HG03097 (cell line): Measurements from ENCODE around the gene HDAC5.
"Not testable (repeated sequence)": the region's sequence is repeated elsewhere in the genome, so short reads cannot be mapped to it uniquely, and the experiment has no call there.

Source experiments
- ATAC-seq: cut with Tn5 transposase; IDR thresholded peaks from one replicate; pipeline ENCODE4 v1.9.1; 2021; ENCODE audit not compliant: unreplicated experiment, low FRiP score

The HDAC5 gene

DNA sequence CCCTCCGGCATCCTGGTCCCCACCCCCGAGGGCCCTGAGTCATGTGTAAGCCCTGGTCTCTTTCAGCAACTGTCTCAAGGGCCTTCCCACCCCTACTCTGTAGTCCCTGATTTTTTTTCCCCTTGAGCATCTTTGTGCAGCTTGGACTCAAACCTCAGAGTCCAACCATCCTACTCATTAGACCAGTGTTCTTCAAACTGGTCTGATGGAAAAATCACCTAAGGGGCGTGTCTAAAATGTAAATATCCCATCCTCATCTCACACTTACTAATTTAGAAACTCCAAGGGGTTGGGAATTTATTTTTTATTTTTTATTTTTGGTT lies 52.3 kb downstream of the HDAC5 start:
- no peak for ATAC-seq

DNA sequence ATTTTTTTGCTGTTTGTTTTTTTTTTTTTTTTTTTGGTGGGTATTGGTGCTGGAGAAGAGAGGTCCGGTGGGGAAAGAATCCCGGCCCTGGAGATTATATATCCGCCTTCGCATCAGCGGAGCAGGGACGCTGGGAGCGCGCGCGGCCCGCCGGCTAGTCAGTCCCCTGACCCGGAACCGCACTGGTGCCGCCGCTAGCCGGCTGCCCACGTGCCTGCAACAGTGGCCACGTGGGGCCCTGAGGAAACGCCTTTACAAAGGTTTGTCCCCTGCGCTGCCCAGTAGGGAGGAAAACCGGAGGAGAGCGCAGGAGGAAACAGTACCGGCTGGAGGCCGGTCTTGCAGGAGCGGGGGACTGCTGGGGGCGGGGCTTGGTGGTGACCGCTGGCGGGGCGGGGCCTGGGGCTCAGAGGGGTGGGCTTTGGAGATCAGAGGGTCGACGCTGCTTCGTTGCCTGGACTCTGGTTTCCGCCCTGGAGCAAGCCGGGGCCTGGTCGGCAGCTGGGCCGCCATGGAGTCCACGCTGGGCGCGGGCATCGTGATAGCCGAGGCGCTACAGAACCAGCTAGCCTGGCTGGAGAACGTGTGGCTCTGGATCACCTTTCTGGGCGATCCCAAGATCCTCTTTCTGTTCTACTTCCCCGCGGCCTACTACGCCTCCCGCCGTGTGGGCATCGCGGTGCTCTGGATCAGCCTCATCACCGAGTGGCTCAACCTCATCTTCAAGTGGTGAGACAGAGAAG lies 52.8 kb downstream of the HDAC5 start, which contains the start of gene G6PC3:
Gene G6PC3, plus strand, starts transcription at position 281 of the 743 bp plus-strand sequence. Its CDS starts 231 bp downstream, at position 512.
- peak; percentile 66 for ATAC-seq

DNA sequence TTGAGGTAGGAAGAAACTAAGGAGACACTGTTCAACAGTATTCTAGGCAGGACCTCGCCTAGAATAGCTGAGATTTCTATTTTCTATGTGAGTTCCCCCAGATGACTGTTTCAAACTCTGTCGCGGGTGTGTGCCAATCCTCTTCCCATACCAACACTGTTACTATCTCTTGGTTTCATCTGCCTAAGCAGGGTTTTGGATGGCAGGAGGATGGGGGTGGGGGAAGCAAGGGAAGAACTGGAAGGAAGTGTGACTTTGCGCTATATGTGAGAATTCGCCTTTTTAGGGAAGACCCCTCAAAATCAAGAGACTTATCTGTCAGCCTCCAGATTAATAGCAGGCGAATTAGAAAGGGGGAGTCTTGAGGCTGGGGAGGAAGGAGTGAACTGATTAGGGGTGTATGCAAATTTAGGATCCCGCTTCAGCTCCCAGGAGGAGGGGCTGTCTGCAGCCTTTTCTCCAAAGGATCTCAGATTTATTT lies 53.4 kb downstream of the HDAC5 start:
- ATAC-seq: no peak

DNA sequence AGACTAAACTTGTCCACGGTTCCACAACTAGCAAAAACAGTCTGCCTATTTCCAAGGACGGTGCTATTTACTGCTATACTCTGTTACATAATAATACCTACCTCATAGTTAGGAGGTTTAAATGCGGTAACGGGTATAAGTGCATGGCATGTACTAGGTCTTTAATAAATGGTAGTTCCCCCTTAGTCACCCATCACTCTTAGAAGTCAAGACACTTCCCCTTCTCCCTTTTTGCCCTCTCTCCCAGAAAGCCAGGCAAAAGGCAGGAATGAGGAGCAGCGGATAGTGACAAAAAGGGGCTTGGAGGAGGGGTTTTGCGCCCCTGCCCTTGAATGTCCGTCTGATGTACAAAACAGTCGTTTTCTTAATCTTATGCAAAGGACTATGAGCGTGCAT lies 55.9 kb downstream of the HDAC5 start:
- ATAC-seq: no peak

DNA sequence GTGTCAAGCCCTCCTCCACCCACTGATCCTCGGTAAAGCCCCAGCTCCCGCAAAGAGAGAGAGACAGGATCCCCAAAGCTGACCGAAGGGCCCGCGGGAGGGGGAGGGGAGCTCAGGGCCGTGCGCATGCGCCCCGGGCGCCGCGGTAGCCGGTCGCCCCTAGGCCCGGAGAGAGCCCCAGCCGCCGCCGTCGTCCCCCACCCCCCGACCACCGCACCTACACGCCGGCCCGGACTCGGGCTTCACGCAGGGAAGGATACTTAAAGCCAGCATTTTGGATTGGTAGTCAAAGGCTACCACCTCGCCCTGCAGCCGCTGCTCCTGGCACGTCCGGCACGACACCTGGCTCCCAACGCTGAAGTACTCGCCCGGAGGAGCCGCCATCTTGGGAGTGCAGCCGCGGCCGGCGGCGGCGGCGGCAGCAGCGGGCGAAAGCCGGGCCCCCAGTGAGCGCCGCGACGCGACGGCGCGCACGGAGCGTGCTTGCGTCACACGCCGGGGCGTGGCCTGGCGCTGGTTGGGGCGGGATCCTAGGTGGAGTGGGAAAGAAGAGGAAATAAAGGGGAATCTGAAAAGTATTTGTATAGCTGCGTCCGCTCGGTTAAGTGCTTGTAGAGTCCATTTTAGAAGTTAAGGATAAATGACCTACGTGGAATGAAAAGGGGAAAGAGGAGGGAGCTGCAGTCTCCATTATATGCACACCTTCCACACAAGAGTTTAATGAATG lies 57.1 kb downstream of the HDAC5 start, which contains the start of gene LSM12:
Gene LSM12, minus strand, starts transcription at position 468 of the 727 bp plus-strand sequence. Its CDS starts 84 bp downstream, at position 384.
- ATAC-seq: peak; percentile 67

DNA sequence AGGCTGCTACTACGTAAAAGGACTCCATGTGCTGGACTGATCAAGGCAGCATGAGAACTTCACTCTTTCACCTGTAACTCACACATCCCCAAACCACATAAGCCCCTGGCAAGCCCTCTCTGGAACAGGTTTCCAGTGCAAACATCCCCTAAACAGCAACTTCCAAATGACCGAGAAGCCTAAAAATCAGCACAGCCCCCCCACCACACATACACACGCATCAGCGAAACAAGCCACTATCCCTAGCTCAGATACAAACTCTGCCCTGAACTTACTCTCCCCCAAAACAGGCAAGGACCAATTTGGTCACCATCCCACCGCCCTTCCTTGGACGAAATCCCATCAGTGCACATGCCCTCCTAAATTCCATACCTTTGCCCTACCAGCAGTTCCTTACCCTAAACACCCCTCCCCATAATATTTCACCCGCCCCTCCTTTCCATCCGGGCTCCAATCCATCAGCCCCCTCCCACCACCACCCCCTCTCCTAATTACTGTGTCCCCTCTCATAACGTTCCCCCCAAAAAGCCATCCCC lies 57.7 kb downstream of the HDAC5 start:
- ATAC-seq: no peak

DNA sequence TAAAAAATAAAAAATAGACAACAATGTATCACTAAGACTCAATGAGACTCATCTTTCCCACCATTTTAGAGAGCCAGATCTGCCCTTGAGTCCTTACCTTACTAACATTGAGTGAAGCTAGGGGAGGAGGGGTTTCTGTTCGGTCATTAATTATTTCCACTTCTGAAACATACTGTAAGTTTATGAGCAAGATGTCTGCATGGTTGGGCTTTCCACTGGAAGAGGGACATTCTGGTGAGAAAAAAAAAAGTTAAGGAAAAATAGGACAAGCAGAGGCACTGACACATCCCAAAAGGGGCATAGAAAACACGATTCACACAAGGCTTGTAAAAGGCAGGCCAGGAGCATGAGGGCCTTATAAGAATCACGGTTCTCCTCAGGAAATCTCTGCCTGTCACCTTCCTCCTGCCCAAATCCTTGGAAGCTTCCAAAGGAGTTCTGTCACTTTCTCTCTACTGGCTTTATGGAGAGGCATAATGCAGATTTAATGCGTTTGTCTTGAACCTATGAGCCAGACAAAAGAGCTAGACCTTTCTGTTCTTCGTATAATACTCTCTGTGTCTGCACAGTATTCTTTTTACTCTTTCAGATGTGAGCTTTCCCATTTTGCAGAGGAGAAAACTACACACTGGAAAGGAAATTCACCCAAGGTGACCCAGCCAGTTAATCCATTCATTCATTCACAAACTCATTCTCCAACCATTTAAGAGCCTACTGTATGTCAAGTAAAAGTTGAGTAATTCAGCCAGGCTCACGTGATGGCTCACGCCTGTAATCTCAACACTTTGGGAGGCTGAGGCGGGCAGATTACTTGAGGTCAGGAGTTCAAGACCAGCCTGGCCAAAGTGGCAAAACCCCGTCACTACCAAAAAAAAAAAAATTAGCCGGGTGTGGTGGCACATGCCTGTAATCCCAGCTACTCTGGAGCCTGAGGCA lies 59.5 kb downstream of the HDAC5 start:
- no peak for ATAC-seq

DNA sequence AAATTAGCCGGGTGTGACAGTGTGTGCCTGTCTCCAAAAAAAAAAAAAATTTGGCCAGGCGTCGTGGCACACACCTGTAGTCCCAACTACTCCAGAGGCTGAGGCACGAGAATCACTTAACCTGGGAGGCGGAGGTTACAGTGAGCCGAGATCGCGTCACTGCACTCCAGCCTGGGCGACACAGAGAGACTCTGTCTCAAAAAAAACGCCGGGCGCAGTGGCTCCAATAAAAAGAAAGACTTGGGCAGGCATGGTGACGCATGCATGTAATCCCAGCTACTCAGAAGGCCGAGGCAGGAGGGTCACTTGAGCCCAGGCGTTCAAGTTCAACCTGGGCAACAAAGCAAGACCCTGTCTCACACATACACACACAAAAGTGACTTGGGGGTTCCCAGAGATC lies 60.6 kb downstream of the HDAC5 start:
- no peak for ATAC-seq

DNA sequence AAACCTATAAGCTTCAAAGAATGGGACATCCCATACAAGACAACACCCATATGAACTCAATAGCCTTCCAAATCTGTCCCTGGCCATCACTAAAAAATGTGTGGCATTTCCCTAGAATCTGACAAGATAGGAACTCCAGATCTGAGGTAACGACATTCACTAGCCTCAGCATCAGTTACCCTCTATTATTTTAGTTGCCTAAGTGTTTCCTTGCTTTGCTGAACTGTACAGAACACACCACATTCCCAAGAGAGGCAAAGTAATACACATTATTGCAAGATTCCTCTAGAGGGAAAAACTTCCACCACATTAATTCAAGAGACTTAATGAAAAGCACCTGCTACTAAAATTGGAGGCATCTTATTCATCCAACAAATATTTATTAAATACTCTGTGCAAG lies 62.0 kb downstream of the HDAC5 start:
- ATAC-seq: no peak

DNA sequence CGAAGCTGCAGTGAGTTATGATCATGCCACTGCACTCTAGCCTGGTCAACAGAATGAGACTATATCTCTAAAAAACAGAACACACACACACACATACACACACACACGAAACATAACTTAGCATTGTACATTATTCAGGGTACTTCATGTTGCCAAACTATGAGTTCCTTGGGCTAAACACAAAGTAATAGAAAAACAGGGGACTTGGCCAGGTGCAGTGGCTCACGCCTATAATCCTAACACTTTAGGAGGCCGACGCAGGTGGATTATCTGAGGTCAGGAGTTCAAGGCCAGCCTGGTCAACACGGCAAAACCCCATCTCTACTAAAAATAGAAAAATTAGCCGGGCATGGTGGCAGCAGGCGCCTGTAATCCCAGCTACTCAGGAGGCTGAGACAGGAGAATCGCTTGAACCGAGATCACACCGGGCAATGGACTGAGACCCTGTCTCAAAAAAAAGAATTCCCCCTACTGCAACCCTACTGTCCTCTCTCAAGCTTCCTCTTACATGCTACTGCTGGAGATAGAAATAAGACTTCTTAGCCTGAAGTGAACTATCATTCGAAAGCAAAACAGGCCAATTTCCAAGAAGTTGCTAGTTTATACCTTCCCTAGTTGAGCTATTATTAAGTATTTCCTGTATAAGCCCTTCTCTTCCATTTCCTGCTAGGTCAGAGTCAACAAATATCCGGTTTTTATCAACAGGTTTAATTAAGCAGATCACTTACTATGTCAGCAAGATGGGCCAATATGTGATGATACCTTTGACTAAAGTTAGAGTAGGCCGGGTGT lies 64.1 kb downstream of the HDAC5 start:
- ATAC-seq: no peak

DNA sequence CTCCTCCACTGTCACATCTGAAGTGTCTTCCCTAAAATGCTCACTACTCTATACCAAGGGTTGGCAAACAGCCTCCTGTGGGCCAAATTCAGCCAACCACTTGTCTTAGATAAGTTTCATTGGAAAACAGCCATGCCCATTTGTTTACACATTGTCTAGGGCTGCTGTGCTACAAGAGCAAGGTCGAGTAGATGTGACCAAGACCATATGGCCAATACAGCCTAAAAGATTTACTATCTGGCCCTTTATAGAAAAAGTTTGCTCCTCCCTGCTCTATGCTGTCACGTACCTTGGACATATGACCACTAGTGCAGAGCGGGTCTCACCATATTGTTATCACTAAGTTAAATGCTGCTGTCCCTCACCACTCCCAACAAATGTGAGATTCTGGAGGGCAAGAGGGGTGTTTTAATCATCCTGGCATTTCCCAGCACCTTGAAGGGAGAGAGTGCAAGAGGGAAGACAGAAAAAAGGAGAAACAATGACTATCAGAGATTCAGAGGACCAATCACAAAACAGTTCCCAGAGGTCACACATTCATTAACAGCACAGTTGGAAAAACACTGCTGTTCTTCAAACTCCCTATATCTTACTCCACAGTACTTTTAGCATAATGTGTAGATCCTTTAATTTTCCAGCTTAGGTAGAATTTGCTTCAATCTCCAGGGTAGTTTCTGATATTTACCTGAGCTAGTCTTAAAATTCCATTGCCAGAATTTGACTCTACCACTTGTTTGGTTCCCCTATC lies 70.1 kb downstream of the HDAC5 start:
- no peak for ATAC-seq

DNA sequence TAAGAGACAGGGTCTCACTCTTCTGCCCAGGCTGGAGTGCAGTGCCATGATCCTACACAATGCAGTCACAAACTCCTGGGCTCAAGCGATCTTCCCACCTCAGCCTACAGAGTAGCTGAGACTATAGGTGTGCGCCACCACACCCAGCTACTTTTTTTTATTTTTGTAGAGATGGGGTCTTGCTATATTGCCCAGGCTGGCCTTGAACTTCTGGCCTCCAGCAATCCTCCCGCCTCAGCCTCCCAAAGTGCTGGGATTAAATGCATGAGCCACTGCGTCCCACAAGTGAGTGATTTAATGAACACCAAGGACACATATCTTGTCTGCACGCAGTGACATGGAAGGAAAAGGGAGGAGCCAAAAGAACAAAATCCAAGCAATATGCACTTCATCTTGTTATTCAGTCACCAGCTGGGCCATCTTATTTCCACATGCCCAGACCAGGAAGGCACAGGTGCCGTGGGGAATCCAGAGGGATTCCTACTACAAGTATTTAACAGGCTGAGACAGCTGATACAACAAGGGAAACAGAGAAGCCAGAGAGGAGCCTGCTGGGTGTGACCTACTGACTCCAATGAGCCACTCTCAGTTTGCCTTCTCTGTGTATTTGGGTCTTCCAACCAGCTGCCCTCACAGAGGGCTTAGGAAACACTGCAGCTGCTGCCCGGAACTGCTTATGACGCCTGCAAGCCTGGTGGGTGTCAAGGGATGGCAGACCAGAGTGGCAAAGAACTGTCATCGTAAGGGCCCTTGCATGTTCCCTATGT lies 74.0 kb downstream of the HDAC5 start:
- no peak for ATAC-seq

DNA sequence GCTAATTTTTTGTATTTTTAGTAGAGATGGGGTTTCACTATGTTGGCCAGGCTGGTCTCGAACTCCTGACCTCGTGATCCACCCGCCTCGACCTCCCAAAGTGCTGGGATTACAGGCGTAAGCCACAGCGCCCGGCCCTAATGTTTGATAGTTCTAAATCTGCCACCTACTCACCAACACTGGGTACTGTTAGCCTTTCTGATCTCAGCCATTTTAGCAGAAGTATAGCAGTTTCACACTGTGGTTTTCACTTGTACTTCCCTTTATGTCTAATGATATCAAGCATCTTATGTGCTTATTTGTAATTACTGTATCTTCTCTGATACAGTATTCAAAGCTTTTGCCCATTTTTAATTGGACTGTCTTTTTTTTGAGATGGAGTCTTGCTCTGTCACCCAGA lies 76.5 kb downstream of the HDAC5 start:
- not testable (repeated sequence) for ATAC-seq

DNA sequence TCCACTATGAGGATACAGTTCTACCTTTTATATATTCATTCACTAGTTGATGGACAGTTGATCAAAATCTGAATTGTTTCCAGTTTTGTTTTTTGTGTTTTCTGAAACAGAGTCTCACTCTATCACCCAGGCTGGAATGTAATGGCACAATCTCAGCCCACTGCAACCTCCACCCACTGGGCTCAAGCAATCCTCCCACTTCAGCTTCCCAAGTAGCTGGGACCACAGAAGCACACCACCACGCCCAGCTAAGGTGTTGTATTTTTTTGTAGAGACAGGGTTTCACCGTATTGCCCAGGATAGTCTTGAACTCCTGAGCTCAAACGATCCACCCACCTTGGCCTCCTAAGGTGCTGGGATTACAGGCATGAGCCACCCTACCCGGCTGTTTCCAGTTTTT lies 78.0 kb downstream of the HDAC5 start:
- ATAC-seq: no peak

DNA sequence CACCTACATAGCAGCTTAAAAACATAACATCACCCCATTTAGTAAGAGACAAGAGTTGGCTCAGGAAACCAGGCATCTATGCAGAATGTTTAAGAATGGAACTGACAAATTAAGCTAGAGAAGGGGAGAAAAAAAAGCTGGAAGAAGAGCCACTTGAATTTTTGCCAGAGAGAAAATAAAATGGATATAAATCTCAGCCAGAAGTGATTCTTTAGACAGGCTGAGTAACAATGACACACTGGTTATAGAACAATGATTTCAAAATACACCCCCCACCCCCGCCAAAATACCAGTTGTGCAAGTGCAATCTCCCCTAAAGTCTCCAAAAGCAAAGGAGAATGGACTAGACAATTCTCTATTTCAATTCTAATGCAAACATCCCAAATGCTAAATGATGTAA lies 79.4 kb downstream of the HDAC5 start:
- ATAC-seq: no peak

DNA sequence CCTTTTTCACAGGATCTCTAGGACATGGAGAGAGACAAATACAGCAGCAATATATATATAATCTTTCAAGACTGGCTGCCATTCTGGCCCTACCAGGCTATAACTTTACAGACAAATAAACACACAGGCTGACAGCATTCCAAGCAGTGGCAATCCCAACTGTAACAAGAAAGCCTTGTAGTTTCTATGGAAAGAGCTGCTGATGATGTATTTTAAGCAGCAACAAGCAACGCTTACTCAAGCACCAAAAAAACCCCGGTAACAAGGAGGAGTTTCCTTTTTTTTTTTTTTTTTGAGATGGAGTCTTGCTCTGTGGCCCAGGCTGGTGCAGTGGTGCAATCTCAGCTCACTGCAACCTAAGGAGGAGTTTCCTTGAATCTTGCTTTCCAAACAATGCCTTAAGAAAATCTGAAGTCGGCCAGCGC lies 80.2 kb downstream of the HDAC5 start:
- ATAC-seq: no peak

DNA sequence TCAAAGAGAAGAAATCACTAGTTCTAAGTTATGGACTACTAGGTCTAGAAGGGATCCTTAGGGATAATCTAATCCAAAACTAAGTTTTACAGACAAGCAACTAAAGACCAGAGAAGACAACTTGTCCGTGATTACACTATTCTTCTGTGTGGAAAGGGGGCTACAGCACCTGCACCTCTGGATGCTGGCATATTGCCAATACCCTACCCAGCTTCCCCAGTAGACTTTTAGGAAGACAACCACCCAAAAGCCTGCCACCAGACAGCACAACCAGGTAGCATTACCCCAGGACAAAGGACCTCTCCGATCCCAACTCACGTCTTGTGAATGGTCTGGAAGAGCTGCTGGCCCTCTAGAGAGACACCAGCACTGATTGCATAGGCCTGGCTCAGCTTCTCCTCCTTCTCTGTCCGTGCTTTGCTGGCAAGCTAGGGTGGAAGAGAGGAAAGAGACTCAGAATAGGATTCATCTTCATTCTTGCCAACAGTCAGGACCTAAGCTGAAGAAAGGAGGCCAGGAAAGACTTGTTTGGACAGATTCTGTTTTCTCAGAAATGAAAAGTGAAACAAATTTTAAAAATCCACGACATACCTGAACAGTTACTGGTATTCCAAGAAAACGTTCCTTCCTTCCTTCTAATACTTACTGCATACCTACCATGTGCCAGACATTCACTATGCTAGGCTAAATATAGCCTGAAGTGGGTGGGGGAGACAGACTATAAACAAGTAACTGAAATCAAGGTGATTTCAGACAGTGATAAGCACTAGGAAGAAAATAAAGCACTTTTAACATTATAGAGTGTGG lies 83.4 kb downstream of the HDAC5 start:
- ATAC-seq: no peak

DNA sequence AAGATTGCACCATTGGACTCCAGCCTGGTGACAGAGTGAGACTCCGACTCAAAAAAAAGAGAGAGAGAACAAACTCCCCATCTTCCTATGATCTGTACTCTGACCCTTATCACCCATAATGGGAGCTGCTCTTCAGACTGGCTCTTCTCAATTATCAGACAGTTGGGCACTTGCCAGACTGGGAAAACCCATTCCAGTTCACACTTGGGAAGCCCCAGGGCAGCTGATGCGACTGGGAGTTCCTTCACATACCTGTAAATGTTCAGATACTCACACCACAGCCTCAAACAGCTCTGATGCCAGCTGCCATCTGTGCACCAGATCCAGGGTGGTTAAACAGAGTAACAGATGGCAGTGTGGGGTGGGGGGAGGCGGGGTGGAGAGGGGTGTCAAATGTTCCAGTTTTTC lies 84.8 kb downstream of the HDAC5 start:
- ATAC-seq: no peak
